ENCODE data around the gene COMMD7.

The COMMD7 gene

DNA sequence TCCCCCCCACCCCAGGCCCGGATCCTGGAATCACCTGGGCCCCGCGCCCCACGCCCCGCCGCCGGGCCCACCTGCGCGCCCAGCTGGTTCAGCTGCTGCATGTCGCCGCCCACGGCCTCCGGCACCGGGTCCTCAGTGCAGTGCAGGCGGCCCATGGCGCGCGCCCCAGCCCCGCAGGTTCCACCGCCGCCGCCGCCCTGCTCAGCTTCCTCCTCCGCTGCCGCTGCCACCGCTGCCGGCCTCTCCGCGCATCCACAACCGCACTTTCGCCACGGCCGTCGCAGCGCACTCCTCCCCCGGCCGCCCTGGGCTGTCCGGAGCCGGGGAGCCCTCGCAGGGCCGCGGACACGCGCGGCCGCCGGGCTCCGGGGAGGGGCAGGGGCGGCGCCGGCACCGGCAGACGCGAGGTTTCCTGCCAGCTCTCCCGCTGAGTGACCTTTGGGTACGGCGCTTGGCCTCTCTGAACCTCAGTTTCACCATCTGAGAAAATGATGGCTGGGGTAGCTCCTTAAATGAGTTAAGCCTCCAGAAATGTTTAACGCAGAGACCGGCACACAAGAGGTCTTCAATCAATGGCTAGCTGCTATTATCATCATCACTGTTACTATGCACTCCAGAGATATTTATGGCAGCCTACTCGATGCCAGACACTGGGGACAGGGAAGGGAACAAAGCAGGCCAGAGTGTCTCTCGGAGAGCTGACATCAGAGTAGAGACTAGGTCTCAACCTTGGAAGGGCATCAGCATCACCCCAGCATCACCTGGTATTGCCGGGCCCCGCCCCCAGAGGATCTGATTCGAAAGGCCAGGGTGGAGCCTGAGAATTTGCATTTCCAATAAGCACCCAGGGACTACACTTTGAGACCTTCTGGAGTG is at the start of gene COMMD7:
Gene COMMD7 (minus strand): TSS at position 231 of the 876 bp plus-strand sequence. CDS start 76 bp downstream, at position 155.
- Mint-ChIP-seq H3K9me3 (no peaks in the 10 kb centered on the region), H3K27ac (peak within 1 kb of the TSS; percentile 84), H3K4me1 (peaks cover 28% of the 10 kb centered on the region), H3K4me3 (peak within 1 kb of the TSS; percentile 98), H3K36me3 (ENCODE audit: low read depth) (no peaks in the 10 kb centered on the region), H3K27me3 (ENCODE audit: low read depth, poor library complexity) (peaks cover 7% of the 10 kb centered on the region)
- DNase-seq, result peak; percentile 79
- TF ChIP-seq, protein P1, sequence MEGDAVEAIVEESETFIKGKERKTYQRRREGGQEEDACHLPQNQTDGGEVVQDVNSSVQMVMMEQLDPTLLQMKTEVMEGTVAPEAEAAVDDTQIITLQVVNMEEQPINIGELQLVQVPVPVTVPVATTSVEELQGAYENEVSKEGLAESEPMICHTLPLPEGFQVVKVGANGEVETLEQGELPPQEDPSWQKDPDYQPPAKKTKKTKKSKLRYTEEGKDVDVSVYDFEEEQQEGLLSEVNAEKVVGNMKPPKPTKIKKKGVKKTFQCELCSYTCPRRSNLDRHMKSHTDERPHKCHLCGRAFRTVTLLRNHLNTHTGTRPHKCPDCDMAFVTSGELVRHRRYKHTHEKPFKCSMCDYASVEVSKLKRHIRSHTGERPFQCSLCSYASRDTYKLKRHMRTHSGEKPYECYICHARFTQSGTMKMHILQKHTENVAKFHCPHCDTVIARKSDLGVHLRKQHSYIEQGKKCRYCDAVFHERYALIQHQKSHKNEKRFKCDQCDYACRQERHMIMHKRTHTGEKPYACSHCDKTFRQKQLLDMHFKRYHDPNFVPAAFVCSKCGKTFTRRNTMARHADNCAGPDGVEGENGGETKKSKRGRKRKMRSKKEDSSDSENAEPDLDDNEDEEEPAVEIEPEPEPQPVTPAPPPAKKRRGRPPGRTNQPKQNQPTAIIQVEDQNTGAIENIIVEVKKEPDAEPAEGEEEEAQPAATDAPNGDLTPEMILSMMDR (IDR thresholded peaks at IDR 0.05), result no peak

DNA sequence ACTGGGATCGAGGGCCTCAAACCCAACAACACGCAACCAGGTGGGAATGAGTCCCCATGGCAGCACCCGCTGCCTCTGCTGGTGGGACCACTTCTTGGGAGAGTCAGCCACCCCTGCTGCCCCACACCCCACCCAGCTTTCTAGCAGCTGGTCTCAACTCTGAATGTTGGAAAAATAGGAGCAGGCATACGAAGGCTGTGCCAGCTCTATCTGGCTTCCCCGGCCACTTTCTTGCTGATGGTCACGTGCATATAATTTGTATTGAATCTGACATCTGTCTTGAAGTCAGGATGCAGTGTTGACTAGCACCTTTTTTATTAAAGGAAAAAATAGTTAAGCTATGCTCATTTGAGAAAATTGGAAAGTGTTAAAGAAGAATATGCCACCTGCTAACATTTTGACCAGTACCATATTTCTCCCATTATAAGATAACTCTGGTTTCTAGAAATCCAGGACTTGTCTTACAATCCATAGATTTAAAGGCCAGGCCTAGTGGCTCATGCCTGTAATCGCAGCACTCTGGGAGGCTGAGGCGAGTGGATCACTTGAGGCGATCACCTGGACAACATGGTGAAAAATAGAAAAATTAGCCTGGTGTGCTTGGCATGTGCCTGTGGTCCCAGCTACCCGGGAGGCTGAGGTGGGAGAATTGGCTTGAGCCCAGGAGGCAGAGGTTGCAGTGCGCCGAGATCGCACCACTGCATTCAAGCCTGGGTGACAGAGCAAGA is 49.6 kb upstream of the COMMD7 start:
- H3K4me1 Mint-ChIP-seq, result peaks cover 22% of the 10 kb centered on the region
- H3K9me3 Mint-ChIP-seq, result no peaks in the 10 kb centered on the region
- no peak overlapping the region for H3K4me3 Mint-ChIP-seq
- peaks cover 32% of the 10 kb centered on the region for H3K36me3 Mint-ChIP-seq (ENCODE audit: low read depth)
- H3K27me3 Mint-ChIP-seq (ENCODE audit: low read depth, poor library complexity), result no peaks in the 10 kb centered on the region
- no peak overlapping the region for H3K27ac Mint-ChIP-seq
- DNase-seq, result no peak
- TF ChIP-seq, protein P1 (IDR thresholded peaks at IDR 0.05), result no peak

DNA sequence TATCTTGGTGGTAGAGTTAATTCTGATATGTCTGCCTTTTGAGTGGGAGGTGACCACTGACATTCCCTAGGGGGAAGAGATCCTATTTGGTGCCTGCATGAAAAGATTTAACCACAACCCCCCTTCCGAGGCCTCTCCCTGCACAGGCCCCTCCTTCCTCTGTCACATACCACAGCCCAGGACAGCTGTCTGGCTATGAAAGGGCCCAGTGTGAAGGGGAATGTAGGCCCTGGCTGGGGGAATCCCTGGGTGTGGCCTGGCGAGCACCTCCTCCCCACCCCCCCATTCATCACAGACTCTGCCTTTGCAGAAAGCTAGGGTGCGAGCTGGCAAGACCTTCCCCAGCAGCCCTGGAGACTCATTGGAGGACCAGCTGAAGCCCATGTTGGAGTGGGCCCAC is 49.0 kb upstream of the COMMD7 start:
- no peak overlapping the region for H3K4me3 Mint-ChIP-seq
- peaks cover 2% of the 10 kb centered on the region for H3K27me3 Mint-ChIP-seq (ENCODE audit: low read depth, poor library complexity)
- peak; percentile 22 for DNase-seq
- no peaks in the 10 kb centered on the region for H3K9me3 Mint-ChIP-seq
- no peak overlapping the region for H3K27ac Mint-ChIP-seq
- peaks cover 22% of the 10 kb centered on the region for H3K4me1 Mint-ChIP-seq
- TF ChIP-seq, protein P1 (IDR thresholded peaks at IDR 0.05), result no peak
- peaks cover 37% of the 10 kb centered on the region for H3K36me3 Mint-ChIP-seq (ENCODE audit: low read depth)

DNA sequence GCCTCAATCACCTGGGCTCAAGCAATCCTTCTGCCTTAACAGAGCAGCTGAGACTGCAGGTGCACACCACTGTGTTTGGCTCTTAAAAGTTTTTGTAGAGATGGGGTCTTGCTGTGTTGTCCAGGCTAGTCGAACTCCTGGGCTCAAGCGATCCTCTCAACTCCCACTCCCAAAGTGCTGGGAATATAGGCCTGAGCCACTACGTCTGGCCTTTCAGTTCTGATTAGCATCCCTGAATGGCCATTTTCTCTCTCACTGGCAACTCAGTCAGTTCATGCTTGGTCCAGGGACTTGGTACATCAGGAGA is 47.4 kb upstream of the COMMD7 start:
- Mint-ChIP-seq H3K27me3 (ENCODE audit: low read depth, poor library complexity) (peaks cover 2% of the 10 kb centered on the region), H3K4me3 (no peak overlapping the region), H3K27ac (no peak overlapping the region), H3K36me3 (ENCODE audit: low read depth) (peaks cover 40% of the 10 kb centered on the region), H3K4me1 (peaks cover 15% of the 10 kb centered on the region), H3K9me3 (no peaks in the 10 kb centered on the region)
- no peak for DNase-seq
- TF ChIP-seq, protein P1 (IDR thresholded peaks at IDR 0.05), result no peak

DNA sequence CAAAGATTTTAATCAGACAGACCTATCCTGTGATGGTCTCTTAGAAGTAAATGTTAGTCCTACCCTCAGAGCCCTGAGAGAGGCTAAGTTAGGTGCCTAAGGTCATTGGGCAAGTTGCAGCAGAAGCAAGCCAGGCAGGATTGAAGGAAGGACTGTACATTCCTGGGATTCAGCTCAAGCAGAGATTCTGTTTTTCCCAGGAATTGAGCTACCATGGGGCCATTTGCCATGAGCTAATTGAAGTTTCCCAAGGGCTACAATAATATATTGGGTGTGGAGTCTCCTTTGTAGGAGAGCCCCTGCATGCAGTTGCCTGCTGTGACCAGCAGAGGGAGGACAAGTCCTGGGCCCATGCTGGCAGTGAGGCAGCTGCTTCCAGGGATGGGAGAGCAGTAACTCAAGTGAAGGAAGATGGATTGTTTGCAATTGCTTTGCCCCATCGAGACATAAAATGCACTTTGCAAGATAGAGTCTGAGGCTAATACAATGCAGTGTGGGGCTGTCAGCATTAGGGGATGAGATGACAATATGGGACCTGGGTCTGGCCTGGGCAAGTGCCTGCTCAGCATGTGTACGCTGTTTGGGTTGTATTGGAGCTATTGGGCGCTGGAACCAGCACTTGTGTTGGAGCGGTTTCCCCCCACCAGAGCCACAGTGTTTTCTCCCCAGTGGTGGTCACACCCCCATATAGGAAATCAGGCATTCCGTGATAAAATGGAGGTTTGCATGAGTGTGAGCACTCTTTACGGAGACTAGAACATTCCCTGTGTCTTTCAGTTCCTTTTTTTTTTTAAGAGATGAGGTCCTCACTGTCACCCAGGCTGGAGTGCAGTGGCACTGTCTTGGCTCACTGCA is 46.9 kb upstream of the COMMD7 start:
- TF ChIP-seq, protein P1 (IDR thresholded peaks at IDR 0.05), result peak; percentile 100
- no peak overlapping the region for H3K27ac Mint-ChIP-seq
- H3K27me3 Mint-ChIP-seq (ENCODE audit: low read depth, poor library complexity), result peaks cover 2% of the 10 kb centered on the region
- peaks cover 15% of the 10 kb centered on the region for H3K4me1 Mint-ChIP-seq
- no peaks in the 10 kb centered on the region for H3K9me3 Mint-ChIP-seq
- no peak overlapping the region for H3K4me3 Mint-ChIP-seq
- H3K36me3 Mint-ChIP-seq (ENCODE audit: low read depth), result peaks cover 46% of the 10 kb centered on the region
- peak; percentile 81 for DNase-seq
